Heart left ventricle (tissue), 13 donors: Measurements from ENCODE around the gene RNASE4.

Source experiments
- POLR2A ChIP-seq, 2 donors: fragments of 450-650 bp; IDR thresholded peaks; one replicate each; pipeline ENCODE4 v1.6.1; 2017; ENCODE audit warnings: antibody characterized with exemption in 2 of 2, mild to moderate bottlenecking in 2 of 2, moderate library complexity in 2 of 2
- TF ChIP-seq, protein P1 (sequence below), 12 donors: fragments of 200-600 bp; sonication (generic) in 4 of 12; IDR thresholded peaks; one replicate each; pipeline versions ENCODE4 v1.5.0 to v1.8.0; 2018 to 2022; ENCODE audit warnings: antibody characterized with exemption in 12 of 12, mild to moderate bottlenecking in 5 of 12
- donor health status: ischemic (EF 13 %, LVEDD 7.1; RV severe dilation, severe dysfunction).
- donor health status: DM: no; HTN: yes; CAD: no.
- donor health status: DM: no; HTN: no; CAD: no.
- donor health status: ischemic (EF 25% LVEDD 6.9; RV normal size, moderate dysfunction).
- donor health status: ischemic (EF 25% LVEDD 5.7; RV mildly dilated, moderate dysfunction).
- donor health status: ischemic (EF 35%, LVEDD 5.7; RV mildly dilated, moderate dysfunction).
- donor health status: nonischemic (EF 11% LVEDD 7.7; RV severe dilation, severe dysfunction).
- donor health status: DM: yes; HTN: yes; CAD: no.
- donor health status: PGD.
- donor health status: ischemic (EF 29% LVEDD 5.4; RV normal size, mild dysfunction).
- donor health status: nonischemic (EF 23%, LVEDD 6.1; RV moderate dilation, normal function).

- TF ChIP-seq, protein P1, sequence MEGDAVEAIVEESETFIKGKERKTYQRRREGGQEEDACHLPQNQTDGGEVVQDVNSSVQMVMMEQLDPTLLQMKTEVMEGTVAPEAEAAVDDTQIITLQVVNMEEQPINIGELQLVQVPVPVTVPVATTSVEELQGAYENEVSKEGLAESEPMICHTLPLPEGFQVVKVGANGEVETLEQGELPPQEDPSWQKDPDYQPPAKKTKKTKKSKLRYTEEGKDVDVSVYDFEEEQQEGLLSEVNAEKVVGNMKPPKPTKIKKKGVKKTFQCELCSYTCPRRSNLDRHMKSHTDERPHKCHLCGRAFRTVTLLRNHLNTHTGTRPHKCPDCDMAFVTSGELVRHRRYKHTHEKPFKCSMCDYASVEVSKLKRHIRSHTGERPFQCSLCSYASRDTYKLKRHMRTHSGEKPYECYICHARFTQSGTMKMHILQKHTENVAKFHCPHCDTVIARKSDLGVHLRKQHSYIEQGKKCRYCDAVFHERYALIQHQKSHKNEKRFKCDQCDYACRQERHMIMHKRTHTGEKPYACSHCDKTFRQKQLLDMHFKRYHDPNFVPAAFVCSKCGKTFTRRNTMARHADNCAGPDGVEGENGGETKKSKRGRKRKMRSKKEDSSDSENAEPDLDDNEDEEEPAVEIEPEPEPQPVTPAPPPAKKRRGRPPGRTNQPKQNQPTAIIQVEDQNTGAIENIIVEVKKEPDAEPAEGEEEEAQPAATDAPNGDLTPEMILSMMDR (IDR thresholded peaks at IDR 0.05), result no peak
- no peak for TF ChIP-seq POLR2A (IDR thresholded peaks at IDR 0.05)
Observed at GRCh38 chr14:20679907-20680306, 4.5 kb upstream of the RNASE4 start.
